Endothelial cell of umbilical vein (primary cell): ENCODE results near the gene TAGLN. TPM values are rescaled to one million over a fixed set of nuclear protein-coding genes. Genes with fewer than 3 reads are reported as not detected.

Experiments used
- BruUV-seq: library from RNA; stranded (reverse); fragments of 400-500 nt; replicated peaks from 2 replicates; lab custom pipeline; 2021; lab: Mats Ljungman, UMichigan
- CTCF ChIA-PET: fragments of 300-600, 350-600 bp; sonication (Branson Sonifier 250); formaldehyde crosslinking; loops from one replicate; lab custom pipeline; 2021; ENCODE audit warnings: antibody characterized with exemption, inconsistent platforms; lab: Charles Lee
- POLR2A ChIA-PET: fragments of 300-600, 350-600 bp; sonication (Branson Sonifier 250); formaldehyde crosslinking; loops from one replicate; lab custom pipeline; 2021; ENCODE audit warnings: antibody characterized with exemption, inconsistent platforms; lab: Charles Lee
- DNase-seq: peaks from one replicate; pipeline ENCODE4 v3.0.0-alpha.2; 2011; ENCODE audit warnings: low read depth, low spot score
- FAIRE-seq: peaks from 2 replicates; lab custom pipeline; 2011; peaks lifted over from hg19 to GRCh38; lab: Jason Lieb, UNC
- H2AFZ ChIP-seq: 2 replicates; pipeline ENCODE4 v1.6.0; 2012; ENCODE audit warnings: low read depth, low read length, control low read depth, inconsistent platforms
- H3K27ac ChIP-seq: 2 replicates; pipeline ENCODE4 v1.5.1; 2011; ENCODE audit warnings: low read depth, mild to moderate bottlenecking, control low read depth, low read length, moderate library complexity; ENCODE audit not compliant: insufficient read depth
- H3K27me3 ChIP-seq, 2 experiments: 2 replicates each; pipeline versions ENCODE4 v1.6.0 to v1.6.1; 2011; ENCODE audit warnings: low read length in 2 of 2, mixed read lengths in 1 of 2; ENCODE audit not compliant: control insufficient read depth in 2 of 2, insufficient read depth in 2 of 2
- H3K36me3 ChIP-seq, 2 experiments: 2 replicates in 1 of 2; 3 replicates in 1 of 2; pipeline ENCODE4 v1.5.1; 2011; ENCODE audit warnings: low read length in 2 of 2, mild to moderate bottlenecking in 1 of 2, moderate library complexity in 1 of 2; ENCODE audit not compliant: control insufficient read depth in 2 of 2, insufficient read depth in 2 of 2; ENCODE audit errors: extremely low read depth in 1 of 2
- H3K4me1 ChIP-seq: 3 replicates; pipeline ENCODE4 v1.5.1; 2011; ENCODE audit warnings: mild to moderate bottlenecking, low read length; ENCODE audit not compliant: control insufficient read depth, insufficient read depth; ENCODE audit errors: extremely low read depth
- H3K4me2 ChIP-seq: 2 replicates; pipeline ENCODE4 v1.6.1; 2011; ENCODE audit warnings: low read length, control low read depth, mixed read lengths; ENCODE audit not compliant: insufficient read depth
- H3K4me3 ChIP-seq, 3 experiments: fragments of 200-600 bp in 1 of 3; sonication (generic), shearing (Covaris generic) in 1 of 3; replicated peaks in 1 of 3; 2 replicates each; pipeline ENCODE4 v1.5.1; 2011 to 2016; ENCODE audit warnings: control low read depth in 3 of 3, low read length in 3 of 3, mild to moderate bottlenecking in 2 of 3, inconsistent platforms in 1 of 3, low read depth in 1 of 3, moderate library complexity in 1 of 3; ENCODE audit not compliant: insufficient read depth in 1 of 3
- H3K79me2 ChIP-seq: 2 replicates; pipeline ENCODE4 v1.6.0; 2012; ENCODE audit warnings: low read length, inconsistent platforms; ENCODE audit not compliant: control insufficient read depth, insufficient read depth
- H3K9ac ChIP-seq: replicated peaks from 2 replicates; pipeline ENCODE3; 2011; ENCODE audit warnings: low read length, control low read depth; ENCODE audit not compliant: insufficient read depth; ENCODE audit errors: extremely low read depth
- H3K9me1 ChIP-seq: replicated peaks from 3 replicates; pipeline ENCODE4 v1.6.0; 2011; ENCODE audit warnings: mild to moderate bottlenecking, low read length; ENCODE audit not compliant: control insufficient read depth, insufficient read depth; ENCODE audit errors: extremely low read depth
- H3K9me3 ChIP-seq: replicated peaks from 2 replicates; pipeline ENCODE4 v1.5.1; 2012; ENCODE audit warnings: low read length, inconsistent platforms; ENCODE audit not compliant: control insufficient read depth, insufficient read depth
- H4K20me1 ChIP-seq: replicated peaks from 2 replicates; pipeline ENCODE3; 2011; ENCODE audit warnings: mild to moderate bottlenecking, low read length; ENCODE audit not compliant: control insufficient read depth, insufficient read depth; ENCODE audit errors: extremely low read depth
- EZH2 ChIP-seq: IDR thresholded peaks from 2 replicates; pipeline ENCODE4 v1.6.1; 2012; ENCODE audit warnings: borderline replicate concordance, low read depth, mild to moderate bottlenecking, moderate library complexity, low read length, inconsistent platforms; ENCODE audit not compliant: severe bottlenecking
- FOS ChIP-seq: IDR thresholded peaks from 2 replicates; pipeline ENCODE4 v1.6.1; 2011; ENCODE audit warnings: mild to moderate bottlenecking, low read length, moderate library complexity, borderline replicate concordance; ENCODE audit not compliant: insufficient read depth
- GATA2 ChIP-seq: IDR thresholded peaks from 2 replicates; pipeline ENCODE4 v1.7.0; 2011; ENCODE audit warnings: low read depth, mild to moderate bottlenecking, moderate library complexity, mixed read lengths, low read length; ENCODE audit not compliant: insufficient read length, insufficient read depth
- JUN ChIP-seq: IDR thresholded peaks from 2 replicates; pipeline ENCODE4 v1.6.1; 2011; ENCODE audit warnings: borderline replicate concordance, low read depth; ENCODE audit not compliant: insufficient read length, insufficient read depth
- MYC ChIP-seq: IDR thresholded peaks from one replicate; pipeline ENCODE4 v1.6.1; 2011; ENCODE audit warnings: mild to moderate bottlenecking, low read depth, low read length
- POLR2A ChIP-seq: IDR thresholded peaks from 2 replicates; pipeline ENCODE4 v1.6.1; 2012; ENCODE audit warnings: low read depth, mild to moderate bottlenecking, control low read depth, low read length
- POLR2AphosphoS5 ChIP-seq: IDR thresholded peaks from 2 replicates; pipeline ENCODE4 v1.6.1; 2012; ENCODE audit warnings: low read depth, mild to moderate bottlenecking, control low read depth, low read length, moderate library complexity; ENCODE audit not compliant: insufficient read depth
- dilution Hi-C: fragments of 300-500 bp; cut with MboI; formaldehyde crosslinking; loops from one replicate; pipeline ENCODE4 v1.15.0; 2019; ENCODE audit warnings: low sequenced_read_pairs; ENCODE audit not compliant: extremely low pct_ligation_motif_present
- intact Hi-C: fragments of 100-400 bp; cut with micrococcal nuclease; formaldehyde crosslinking; loops from one replicate; pipeline ENCODE4 v1.10.0; 2022
- polyA plus RNA-seq, 4 experiments: library from polyadenylated mRNA; depleted of rRNA in 3 of 4; stranded (reverse) in 3 of 4; unstranded in 1 of 4; fragments of >200 nt; gene quantifications; 2 replicates each; pipeline versions ENCODE4 v1.2.1 to v1.2.3, GENCODE V29; 2011 to 2012; ENCODE audit warnings: missing spikeins in 1 of 4
- total RNA-seq: library from RNA; stranded (reverse); gene quantifications from 2 replicates; pipeline ENCODE4 v1.2.3, GENCODE V29; 2021
- TF ChIP-seq, protein P1 (sequence below): IDR thresholded peaks from 2 replicates; pipeline ENCODE4 v1.6.1; 2011; ENCODE audit not compliant: insufficient read depth, insufficient read length
- TF ChIP-seq, protein P2 (sequence below), 2 donors: IDR thresholded peaks; 1 replicate in 1 of 2; 2 replicates in 1 of 2; pipeline ENCODE4 v1.5.1; 2011; ENCODE audit warnings: low read length in 2 of 2, mild to moderate bottlenecking in 2 of 2, moderate library complexity in 2 of 2, control low read depth in 1 of 2, inconsistent platforms in 1 of 2, low read depth in 1 of 2; ENCODE audit not compliant: insufficient read depth in 1 of 2; ENCODE audit errors: extremely low read depth in 1 of 2

Gene TAGLN
- total and polyA plus RNA-seq, 2 donors (not counting 3 experiments of a cell fraction or from before 2014, with no cell fraction given) = 20.8 to 113 TPM

DNA sequence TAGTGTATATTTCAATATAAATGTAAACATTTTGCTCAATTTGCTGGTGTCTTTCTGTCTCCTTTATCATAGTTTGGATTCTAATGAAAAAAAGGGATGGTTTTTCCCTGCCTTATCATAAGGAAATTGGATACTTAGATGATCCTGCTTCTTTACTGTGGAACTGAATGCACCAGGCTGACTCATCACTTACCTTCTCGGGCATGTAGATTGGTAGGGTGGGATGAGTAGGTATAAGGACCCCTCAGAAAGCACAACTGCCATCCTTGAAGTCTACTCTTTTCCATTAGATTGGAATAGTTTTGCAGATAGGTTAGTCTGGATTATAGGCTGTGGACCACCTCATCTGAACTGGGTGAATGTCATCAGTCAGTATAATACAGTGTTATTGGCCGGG, 28.2 kb upstream of the TAGLN start:
- no peak overlapping the region for H3K4me3 ChIP-seq
- H3K9ac ChIP-seq = no peak overlapping the region
- no TSS peak for BruUV-seq
- ChIA-PET POLR2A (no interaction called here), CTCF (interaction anchor here (1.4 kb wide), 1 partner anchor 61 kb away, joined by 5 read pairs; the partner anchor contains the start of gene PCSK7)
- H3K79me2 ChIP-seq = no peaks in the 10 kb centered on the region
- intact Hi-C loops (no loop called here), dilution Hi-C loops (no loop called here)
- peaks cover 9 to 18% of the 10 kb centered on the region in 2 experiments for H3K36me3 ChIP-seq
- no peaks in the 10 kb centered on the region for H3K9me1 ChIP-seq
- H4K20me1 ChIP-seq = no peaks in the 10 kb centered on the region
- no peak overlapping the region for H2AFZ ChIP-seq
- no peaks in the 10 kb centered on the region for H3K9me3 ChIP-seq
- H3K27me3 ChIP-seq = no peaks in the 10 kb centered on the region
- DNase-seq = no peak
- TF ChIP-seq POLR2A (no peak), EZH2 (no peak), POLR2AphosphoS5 (no peak), JUN (no peak), FOS (no peak), MYC (no peak), GATA2 (no peak)
- TF ChIP-seq, protein P1, sequence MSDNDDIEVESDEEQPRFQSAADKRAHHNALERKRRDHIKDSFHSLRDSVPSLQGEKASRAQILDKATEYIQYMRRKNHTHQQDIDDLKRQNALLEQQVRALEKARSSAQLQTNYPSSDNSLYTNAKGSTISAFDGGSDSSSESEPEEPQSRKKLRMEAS = no peak
- TF ChIP-seq, protein P2, sequence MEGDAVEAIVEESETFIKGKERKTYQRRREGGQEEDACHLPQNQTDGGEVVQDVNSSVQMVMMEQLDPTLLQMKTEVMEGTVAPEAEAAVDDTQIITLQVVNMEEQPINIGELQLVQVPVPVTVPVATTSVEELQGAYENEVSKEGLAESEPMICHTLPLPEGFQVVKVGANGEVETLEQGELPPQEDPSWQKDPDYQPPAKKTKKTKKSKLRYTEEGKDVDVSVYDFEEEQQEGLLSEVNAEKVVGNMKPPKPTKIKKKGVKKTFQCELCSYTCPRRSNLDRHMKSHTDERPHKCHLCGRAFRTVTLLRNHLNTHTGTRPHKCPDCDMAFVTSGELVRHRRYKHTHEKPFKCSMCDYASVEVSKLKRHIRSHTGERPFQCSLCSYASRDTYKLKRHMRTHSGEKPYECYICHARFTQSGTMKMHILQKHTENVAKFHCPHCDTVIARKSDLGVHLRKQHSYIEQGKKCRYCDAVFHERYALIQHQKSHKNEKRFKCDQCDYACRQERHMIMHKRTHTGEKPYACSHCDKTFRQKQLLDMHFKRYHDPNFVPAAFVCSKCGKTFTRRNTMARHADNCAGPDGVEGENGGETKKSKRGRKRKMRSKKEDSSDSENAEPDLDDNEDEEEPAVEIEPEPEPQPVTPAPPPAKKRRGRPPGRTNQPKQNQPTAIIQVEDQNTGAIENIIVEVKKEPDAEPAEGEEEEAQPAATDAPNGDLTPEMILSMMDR (IDR thresholded peaks at IDR 0.05; ENCODE audit: extremely low read depth in 1 of 2, insufficient read depth in 1 of 2, low read depth in 1 of 2, low read length in 2 of 2) = no peak
- peaks cover 14% of the 10 kb centered on the region for H3K4me1 ChIP-seq
- no peak overlapping the region for H3K4me2 ChIP-seq
- H3K27ac ChIP-seq = no peak overlapping the region
- no peak for FAIRE-seq
